ENCODE data around the gene DMD. TPM values are rescaled to one million over a fixed set of nuclear protein-coding genes. Genes with fewer than 3 reads are reported as not detected.

Gene DMD
- total RNA-seq, 2 experiments from 2014 or later, result 0.20 to 0.47 TPM

- intact Hi-C loops (cut with DNase I, micrococcal nuclease), result no loop called here
- no peak for TF ChIP-seq CTCF (IDR thresholded peaks at IDR 0.05)
- Histone ChIP-seq H3K27ac (ENCODE audit: low read depth in 1 of 2, low read length in 2 of 2) (no peak overlapping the region), H3K36me3 (ENCODE audit: insufficient read depth, low read length) (no peaks in the 10 kb centered on the region), H3K4me1 (ENCODE audit: insufficient read depth, low read length) (no peaks in the 10 kb centered on the region), H3K27me3 (ENCODE audit: control insufficient read depth in 1 of 2, insufficient read depth in 2 of 2, low read length in 2 of 2) (no peaks in the 10 kb centered on the region), H3K9me3 (ENCODE audit: control insufficient read depth in 1 of 2, insufficient read depth in 1 of 2, low read length in 2 of 2) (no peaks in the 10 kb centered on the region), H3K4me3 (ENCODE audit: low read length) (no peak overlapping the region)
- Mint-ChIP-seq H3K9me3 (no peaks in the 10 kb centered on the region), H3K27ac (no peak overlapping the region), H3K4me3 (no peak overlapping the region), H3K36me3 (ENCODE audit: low read depth) (no peaks in the 10 kb centered on the region), H3K27me3 (no peaks in the 10 kb centered on the region), H3K4me1 (ENCODE audit: low read depth) (no peaks in the 10 kb centered on the region)
- ChIA-PET CTCF (no interaction called here), POLR2A (no interaction called here)
- DNase-seq (no peak), ATAC-seq (ENCODE audit: poor library complexity) (no peak)
These were observed 1350.7 kb downstream of the DMD start for GRCh38 chrX:31860686-31861085.

- H3K36me3 ChIP-seq (ENCODE audit: insufficient read depth, low read length), result no peaks in the 10 kb centered on the region
- TF ChIP-seq CTCF (IDR thresholded peaks at IDR 0.05), result no peak
- no peak for ATAC-seq (ENCODE audit: poor library complexity)
These were observed 1352.4 kb downstream of the DMD start for GRCh38 chrX:31858915-31859314.

GRCh38 chrX:31854716-31855115 is 1356.6 kb downstream of the DMD start:
- intact Hi-C loops (cut with DNase I, micrococcal nuclease), result no loop called here
- Mint-ChIP-seq H3K27ac (no peak overlapping the region), H3K4me1 (ENCODE audit: low read depth) (no peaks in the 10 kb centered on the region), H3K4me3 (no peak overlapping the region), H3K36me3 (ENCODE audit: low read depth) (no peaks in the 10 kb centered on the region), H3K27me3 (no peaks in the 10 kb centered on the region), H3K9me3 (no peaks in the 10 kb centered on the region)
- CTCF ChIA-PET, result no interaction called here
- Histone ChIP-seq H3K4me1 (ENCODE audit: insufficient read depth, low read length) (no peaks in the 10 kb centered on the region), H3K9me3 (ENCODE audit: control insufficient read depth in 1 of 2, insufficient read depth in 1 of 2, low read length in 2 of 2) (no peaks in the 10 kb centered on the region), H3K27me3 (ENCODE audit: control insufficient read depth in 1 of 2, insufficient read depth in 2 of 2, low read length in 2 of 2) (no peaks in the 10 kb centered on the region), H3K4me3 (ENCODE audit: low read length) (no peak overlapping the region), H3K27ac (ENCODE audit: low read depth in 1 of 2, low read length in 2 of 2) (no peak overlapping the region), H3K36me3 (ENCODE audit: insufficient read depth, low read length) (no peaks in the 10 kb centered on the region)
- no peak for ATAC-seq (ENCODE audit: poor library complexity)
- TF ChIP-seq CTCF (IDR thresholded peaks at IDR 0.05), result no peak
- POLR2A ChIA-PET, result no interaction called here
- no peak for DNase-seq

More at GRCh38 chrX:31858915-31859314, 1352.4 kb downstream of the DMD start:
- Histone ChIP-seq H3K9me3 (ENCODE audit: control insufficient read depth in 1 of 2, insufficient read depth in 1 of 2, low read length in 2 of 2) (no peaks in the 10 kb centered on the region), H3K27ac (ENCODE audit: low read depth in 1 of 2, low read length in 2 of 2) (no peak overlapping the region), H3K4me3 (ENCODE audit: low read length) (no peak overlapping the region), H3K27me3 (ENCODE audit: control insufficient read depth in 1 of 2, insufficient read depth in 2 of 2, low read length in 2 of 2) (no peaks in the 10 kb centered on the region), H3K4me1 (ENCODE audit: insufficient read depth, low read length) (no peaks in the 10 kb centered on the region)
- ChIA-PET CTCF (no interaction called here), POLR2A (no interaction called here)
- intact Hi-C loops (cut with DNase I, micrococcal nuclease), result no loop called here
- no peak for DNase-seq
- Mint-ChIP-seq H3K27me3 (no peaks in the 10 kb centered on the region), H3K4me1 (ENCODE audit: low read depth) (no peaks in the 10 kb centered on the region), H3K9me3 (no peaks in the 10 kb centered on the region), H3K36me3 (ENCODE audit: low read depth) (no peaks in the 10 kb centered on the region), H3K4me3 (no peak overlapping the region), H3K27ac (no peak overlapping the region)

Data from CD4-positive, alpha-beta T cell (primary cell).